Endothelial cell of umbilical vein (primary cell): ENCODE measurements around the gene CHURC1. TPM values are rescaled to one million over a fixed set of nuclear protein-coding genes. Genes with fewer than 3 reads are reported as not detected.

Experiments
- BruUV-seq: library from RNA; stranded (reverse); fragments of 400-500 nt; replicated peaks from 2 replicates; lab custom pipeline; 2021; lab: Mats Ljungman, UMichigan
- CTCF ChIA-PET: fragments of 300-600, 350-600 bp; sonication (Branson Sonifier 250); formaldehyde crosslinking; loops from one replicate; lab custom pipeline; 2021; ENCODE audit warnings: antibody characterized with exemption, inconsistent platforms; lab: Charles Lee
- POLR2A ChIA-PET: fragments of 300-600, 350-600 bp; sonication (Branson Sonifier 250); formaldehyde crosslinking; loops from one replicate; lab custom pipeline; 2021; ENCODE audit warnings: antibody characterized with exemption, inconsistent platforms; lab: Charles Lee
- DNase-seq: peaks from one replicate; pipeline ENCODE4 v3.0.0-alpha.2; 2011; ENCODE audit warnings: low read depth, low spot score
- FAIRE-seq: peaks from 2 replicates; lab custom pipeline; 2011; peaks lifted over from hg19 to GRCh38; lab: Jason Lieb, UNC
- H2AFZ ChIP-seq: 2 replicates; pipeline ENCODE4 v1.6.0; 2012; ENCODE audit warnings: low read depth, low read length, control low read depth, inconsistent platforms
- H3K27ac ChIP-seq: 2 replicates; pipeline ENCODE4 v1.5.1; 2011; ENCODE audit warnings: low read depth, mild to moderate bottlenecking, control low read depth, low read length, moderate library complexity; ENCODE audit not compliant: insufficient read depth
- H3K27me3 ChIP-seq, 2 experiments: 2 replicates each; pipeline versions ENCODE4 v1.6.0 to v1.6.1; 2011; ENCODE audit warnings: low read length in 2 of 2, mixed read lengths in 1 of 2; ENCODE audit not compliant: control insufficient read depth in 2 of 2, insufficient read depth in 2 of 2
- H3K36me3 ChIP-seq, 2 experiments: 2 replicates in 1 of 2; 3 replicates in 1 of 2; pipeline ENCODE4 v1.5.1; 2011; ENCODE audit warnings: low read length in 2 of 2, mild to moderate bottlenecking in 1 of 2, moderate library complexity in 1 of 2; ENCODE audit not compliant: control insufficient read depth in 2 of 2, insufficient read depth in 2 of 2; ENCODE audit errors: extremely low read depth in 1 of 2
- H3K4me1 ChIP-seq: 3 replicates; pipeline ENCODE4 v1.5.1; 2011; ENCODE audit warnings: mild to moderate bottlenecking, low read length; ENCODE audit not compliant: control insufficient read depth, insufficient read depth; ENCODE audit errors: extremely low read depth
- H3K4me2 ChIP-seq: 2 replicates; pipeline ENCODE4 v1.6.1; 2011; ENCODE audit warnings: low read length, control low read depth, mixed read lengths; ENCODE audit not compliant: insufficient read depth
- H3K4me3 ChIP-seq, 3 experiments: fragments of 200-600 bp in 1 of 3; sonication (generic), shearing (Covaris generic) in 1 of 3; replicated peaks in 1 of 3; 2 replicates each; pipeline ENCODE4 v1.5.1; 2011 to 2016; ENCODE audit warnings: control low read depth in 3 of 3, low read length in 3 of 3, mild to moderate bottlenecking in 2 of 3, inconsistent platforms in 1 of 3, low read depth in 1 of 3, moderate library complexity in 1 of 3; ENCODE audit not compliant: insufficient read depth in 1 of 3
- H3K79me2 ChIP-seq: 2 replicates; pipeline ENCODE4 v1.6.0; 2012; ENCODE audit warnings: low read length, inconsistent platforms; ENCODE audit not compliant: control insufficient read depth, insufficient read depth
- H3K9ac ChIP-seq: replicated peaks from 2 replicates; pipeline ENCODE3; 2011; ENCODE audit warnings: low read length, control low read depth; ENCODE audit not compliant: insufficient read depth; ENCODE audit errors: extremely low read depth
- H3K9me1 ChIP-seq: replicated peaks from 3 replicates; pipeline ENCODE4 v1.6.0; 2011; ENCODE audit warnings: mild to moderate bottlenecking, low read length; ENCODE audit not compliant: control insufficient read depth, insufficient read depth; ENCODE audit errors: extremely low read depth
- H3K9me3 ChIP-seq: replicated peaks from 2 replicates; pipeline ENCODE4 v1.5.1; 2012; ENCODE audit warnings: low read length, inconsistent platforms; ENCODE audit not compliant: control insufficient read depth, insufficient read depth
- H4K20me1 ChIP-seq: replicated peaks from 2 replicates; pipeline ENCODE3; 2011; ENCODE audit warnings: mild to moderate bottlenecking, low read length; ENCODE audit not compliant: control insufficient read depth, insufficient read depth; ENCODE audit errors: extremely low read depth
- CTCF ChIP-seq, 2 donors: IDR thresholded peaks; 1 replicate in 1 of 2; 2 replicates in 1 of 2; pipeline ENCODE4 v1.5.1; 2011; ENCODE audit warnings: low read length in 2 of 2, mild to moderate bottlenecking in 2 of 2, moderate library complexity in 2 of 2, control low read depth in 1 of 2, inconsistent platforms in 1 of 2, low read depth in 1 of 2; ENCODE audit not compliant: insufficient read depth in 1 of 2; ENCODE audit errors: extremely low read depth in 1 of 2
- EZH2 ChIP-seq: IDR thresholded peaks from 2 replicates; pipeline ENCODE4 v1.6.1; 2012; ENCODE audit warnings: borderline replicate concordance, low read depth, mild to moderate bottlenecking, moderate library complexity, low read length, inconsistent platforms; ENCODE audit not compliant: severe bottlenecking
- FOS ChIP-seq: IDR thresholded peaks from 2 replicates; pipeline ENCODE4 v1.6.1; 2011; ENCODE audit warnings: mild to moderate bottlenecking, low read length, moderate library complexity, borderline replicate concordance; ENCODE audit not compliant: insufficient read depth
- GATA2 ChIP-seq: IDR thresholded peaks from 2 replicates; pipeline ENCODE4 v1.7.0; 2011; ENCODE audit warnings: low read depth, mild to moderate bottlenecking, moderate library complexity, mixed read lengths, low read length; ENCODE audit not compliant: insufficient read length, insufficient read depth
- JUN ChIP-seq: IDR thresholded peaks from 2 replicates; pipeline ENCODE4 v1.6.1; 2011; ENCODE audit warnings: borderline replicate concordance, low read depth; ENCODE audit not compliant: insufficient read length, insufficient read depth
- MAX ChIP-seq: IDR thresholded peaks from 2 replicates; pipeline ENCODE4 v1.6.1; 2011; ENCODE audit not compliant: insufficient read depth, insufficient read length
- MYC ChIP-seq: IDR thresholded peaks from one replicate; pipeline ENCODE4 v1.6.1; 2011; ENCODE audit warnings: mild to moderate bottlenecking, low read depth, low read length
- POLR2A ChIP-seq: IDR thresholded peaks from 2 replicates; pipeline ENCODE4 v1.6.1; 2012; ENCODE audit warnings: low read depth, mild to moderate bottlenecking, control low read depth, low read length
- POLR2AphosphoS5 ChIP-seq: IDR thresholded peaks from 2 replicates; pipeline ENCODE4 v1.6.1; 2012; ENCODE audit warnings: low read depth, mild to moderate bottlenecking, control low read depth, low read length, moderate library complexity; ENCODE audit not compliant: insufficient read depth
- dilution Hi-C: fragments of 300-500 bp; cut with MboI; formaldehyde crosslinking; loops from one replicate; pipeline ENCODE4 v1.15.0; 2019; ENCODE audit warnings: low sequenced_read_pairs; ENCODE audit not compliant: extremely low pct_ligation_motif_present
- intact Hi-C: fragments of 100-400 bp; cut with micrococcal nuclease; formaldehyde crosslinking; loops from one replicate; pipeline ENCODE4 v1.10.0; 2022
- polyA plus RNA-seq, 4 experiments: library from polyadenylated mRNA; depleted of rRNA in 3 of 4; stranded (reverse) in 3 of 4; unstranded in 1 of 4; fragments of >200 nt; gene quantifications; 2 replicates each; pipeline versions ENCODE4 v1.2.1 to v1.2.3, GENCODE V29; 2011 to 2012; ENCODE audit warnings: missing spikeins in 1 of 4
- total RNA-seq: library from RNA; stranded (reverse); gene quantifications from 2 replicates; pipeline ENCODE4 v1.2.3, GENCODE V29; 2021

CHURC1 gene
- total and polyA plus RNA-seq, 2 donors (not counting 3 experiments of a cell fraction or from before 2014, with no cell fraction given): 44.4 to 62.2 TPM

GRCh38 chr14:64923015-64923414, 8.8 kb downstream of the CHURC1 start:
- no peaks in the 10 kb centered on the region for H3K9me1 ChIP-seq
- no peak for DNase-seq
- no peak overlapping the region for H2AFZ ChIP-seq
- no peak overlapping the region for H3K27ac ChIP-seq
- dilution Hi-C loops (no loop called here), intact Hi-C loops (no loop called here)
- no peak overlapping the region for H3K4me3 ChIP-seq
- FAIRE-seq: no peak
- peaks cover 10% of the 10 kb centered on the region for H3K79me2 ChIP-seq
- TF ChIP-seq CTCF (IDR thresholded peaks at IDR 0.05; ENCODE audit: extremely low read depth in 1 of 2, insufficient read depth in 1 of 2, low read depth in 1 of 2, low read length in 2 of 2): no peak
- no peak for TF ChIP-seq POLR2A
- TF ChIP-seq POLR2AphosphoS5: no peak
- TF ChIP-seq MYC: no peak
- no peak for TF ChIP-seq FOS
- no peak for TF ChIP-seq JUN
- TF ChIP-seq MAX: no peak
- TF ChIP-seq EZH2: no peak
- TF ChIP-seq GATA2: no peak
- CTCF ChIA-PET: interaction anchor here (1.8 to 2.1 kb wide), 2 partner anchors 8 to 12 kb away, joined by 11 to 13 read pairs; partner anchors contain the start of gene CHURC1
- BruUV-seq: no TSS peak
- POLR2A ChIA-PET: no interaction called here
- no peaks in the 10 kb centered on the region for H3K9me3 ChIP-seq
- no peaks in the 10 kb centered on the region for H3K27me3 ChIP-seq
- no peaks in the 10 kb centered on the region for H3K4me1 ChIP-seq
- H4K20me1 ChIP-seq: peaks cover 3% of the 10 kb centered on the region
- H3K9ac ChIP-seq: no peak overlapping the region
- no peak overlapping the region for H3K4me2 ChIP-seq
- peaks cover 0 to 6% of the 10 kb centered on the region in 2 experiments for H3K36me3 ChIP-seq
